SHP77 (cell line): ENCODE results near the gene AP3S1.

Experiments
- DNase-seq, 2 experiments: peaks; one replicate each; lab custom pipeline; 2025; lab: John Stamatoyannopoulos, UW

The AP3S1 gene

DNA sequence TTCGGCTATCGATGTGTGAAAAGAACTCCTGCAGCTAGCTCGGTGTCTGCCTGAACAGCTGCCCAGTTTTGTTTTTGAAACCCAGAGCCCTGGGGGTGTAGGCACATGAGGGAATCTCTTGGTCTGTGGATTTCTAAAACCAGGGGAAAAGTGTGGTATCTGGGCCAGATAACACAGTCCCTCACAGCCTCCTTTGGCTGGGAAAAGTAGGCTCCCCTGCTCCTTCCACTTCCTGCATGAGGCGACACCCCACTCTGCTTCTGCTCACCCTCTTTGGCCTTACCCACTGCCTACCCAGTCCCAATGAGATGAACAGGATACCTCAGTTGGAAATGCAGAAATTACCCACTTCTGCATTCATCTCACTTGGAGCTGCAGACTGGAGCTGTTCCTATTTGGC lies 15.8 kb upstream of the AP3S1 start:
- DNase-seq: no peak

GRCh38 chr5:115829913-115830312 lies 11.8 kb upstream of the AP3S1 start:
- DNase-seq: no peak

DNA sequence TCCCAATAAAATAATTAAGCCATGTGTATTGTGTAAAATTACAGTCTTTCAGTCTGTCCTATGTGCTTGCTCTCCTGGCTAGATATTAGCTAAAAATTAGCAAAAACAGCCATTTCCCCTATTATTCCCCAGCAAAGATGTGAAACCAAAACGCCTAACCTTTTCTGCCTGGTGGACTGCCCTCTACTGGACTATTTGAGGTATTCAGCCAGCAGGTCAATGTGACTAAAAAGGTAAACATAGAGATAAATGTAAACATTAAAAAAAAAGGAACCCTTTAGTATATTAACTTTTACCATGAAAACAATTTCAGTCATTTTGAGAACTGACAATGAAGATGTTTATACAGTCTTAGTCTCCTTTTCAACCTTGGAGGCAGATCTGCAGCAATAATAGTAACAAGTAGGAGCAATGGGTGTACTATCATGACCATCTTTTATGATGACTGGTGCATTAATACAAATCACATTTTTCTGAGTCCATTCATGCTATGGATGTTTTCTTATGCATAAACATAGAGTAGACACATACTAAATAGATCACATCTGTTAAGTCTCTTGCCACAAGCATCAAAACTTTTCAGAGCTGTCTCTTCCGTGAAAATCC lies 10.5 kb upstream of the AP3S1 start:
- peak; percentile 4 to 10 for DNase-seq

DNA sequence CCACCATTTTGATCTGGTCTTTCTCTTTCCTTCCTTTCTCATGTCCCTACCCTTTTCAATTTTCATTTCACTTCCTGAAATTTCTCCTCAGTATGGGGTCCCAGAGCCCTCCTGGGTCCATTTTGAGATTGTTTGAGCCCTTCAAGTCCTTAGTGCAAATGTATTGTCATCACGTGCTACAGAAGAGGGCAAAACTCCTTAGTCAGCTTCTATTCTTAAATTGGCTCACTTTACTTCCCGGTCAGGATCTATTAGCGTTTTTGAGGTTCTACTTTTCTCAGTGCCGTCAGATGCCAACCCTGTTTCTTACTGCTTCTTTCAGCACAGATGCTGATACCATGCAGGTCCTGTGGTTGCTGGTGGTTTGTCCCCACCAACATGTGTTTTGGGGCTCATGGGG lies 6.3 kb upstream of the AP3S1 start:
- DNase-seq: no peak

DNA sequence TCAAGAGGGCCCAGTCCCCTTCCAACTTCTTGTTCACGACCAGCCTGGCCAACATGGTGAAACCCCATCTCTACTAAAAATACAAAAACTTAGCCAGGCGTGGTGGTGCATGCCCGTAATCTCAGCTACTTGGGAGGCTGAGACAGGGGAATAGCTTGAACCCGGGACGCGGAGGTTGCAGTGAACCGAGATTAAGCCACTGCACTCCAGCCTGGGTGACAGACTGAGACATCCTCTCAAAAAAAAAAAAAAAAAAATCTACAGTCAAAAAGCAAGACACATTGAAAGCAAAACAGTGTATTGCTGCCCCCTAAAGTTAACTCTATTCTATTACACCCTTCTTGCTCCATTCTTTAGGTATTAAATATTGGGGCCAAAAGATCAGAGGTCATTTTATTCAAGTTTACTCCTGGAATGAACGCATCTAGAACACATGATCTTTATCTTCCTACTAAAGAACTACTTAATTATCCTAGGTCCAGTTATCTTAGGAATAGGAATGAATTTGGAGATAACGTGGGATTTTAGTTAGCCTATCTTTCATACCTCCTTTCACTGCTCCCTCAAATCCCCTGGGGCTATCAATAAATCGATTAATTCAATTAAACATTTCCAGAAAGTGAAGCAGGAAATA lies 2.7 kb upstream of the AP3S1 start:
- DNase-seq: peak; percentile 19 to 28

GRCh38 chr5:115840873-115841272 lies 862 bp upstream of the AP3S1 start:
- no peak for DNase-seq

GRCh38 chr5:115842089-115842935 lies 577 bp downstream of the AP3S1 start:
- peak; percentile 57 to 73 for DNase-seq

DNA sequence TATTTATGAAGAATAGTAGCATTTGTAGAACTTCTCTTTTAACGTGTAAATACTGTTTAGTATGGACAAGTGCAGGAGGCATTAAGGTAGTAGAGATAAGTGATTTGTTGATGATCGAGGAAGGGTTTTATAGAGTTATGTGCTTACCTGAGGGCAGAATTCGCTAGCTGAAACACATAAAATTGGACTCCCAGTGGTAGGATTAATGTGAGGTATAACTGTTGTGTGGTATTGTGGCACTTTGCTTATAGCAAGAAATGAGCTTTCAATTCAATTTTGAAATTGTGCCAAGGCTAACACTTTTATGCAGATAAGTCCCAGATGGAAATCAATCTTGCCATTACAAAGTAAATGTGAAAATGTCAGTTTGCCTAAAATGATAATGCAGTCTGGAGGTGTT lies 1.2 kb downstream of the AP3S1 start:
- peak in 1 of 2 experiments; percentile 0 for DNase-seq

GRCh38 chr5:115843444-115844130 lies 1.9 kb downstream of the AP3S1 start:
- no peak for DNase-seq

GRCh38 chr5:115844321-115844817 lies 2.6 kb downstream of the AP3S1 start:
- no peak for DNase-seq

DNA sequence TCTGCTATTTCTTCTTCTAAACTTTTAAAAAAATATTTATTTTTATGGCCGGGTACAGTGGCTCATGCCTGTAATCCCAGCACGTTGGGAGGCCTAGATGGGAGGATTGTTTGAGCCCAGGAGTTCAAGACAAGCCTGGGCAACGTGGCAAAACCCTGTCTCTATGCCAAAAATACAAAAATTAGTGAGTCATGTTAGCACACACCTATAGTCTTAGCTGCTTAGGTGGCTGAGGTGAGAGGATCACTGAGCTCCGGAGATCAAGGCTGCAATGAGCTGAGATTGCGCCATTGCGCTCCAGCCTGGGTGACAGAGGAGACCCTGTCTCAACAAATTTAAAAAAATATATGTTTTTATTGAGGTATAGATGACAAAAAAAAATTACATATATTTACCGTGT lies 5.6 kb downstream of the AP3S1 start:
- DNase-seq: no peak

DNA sequence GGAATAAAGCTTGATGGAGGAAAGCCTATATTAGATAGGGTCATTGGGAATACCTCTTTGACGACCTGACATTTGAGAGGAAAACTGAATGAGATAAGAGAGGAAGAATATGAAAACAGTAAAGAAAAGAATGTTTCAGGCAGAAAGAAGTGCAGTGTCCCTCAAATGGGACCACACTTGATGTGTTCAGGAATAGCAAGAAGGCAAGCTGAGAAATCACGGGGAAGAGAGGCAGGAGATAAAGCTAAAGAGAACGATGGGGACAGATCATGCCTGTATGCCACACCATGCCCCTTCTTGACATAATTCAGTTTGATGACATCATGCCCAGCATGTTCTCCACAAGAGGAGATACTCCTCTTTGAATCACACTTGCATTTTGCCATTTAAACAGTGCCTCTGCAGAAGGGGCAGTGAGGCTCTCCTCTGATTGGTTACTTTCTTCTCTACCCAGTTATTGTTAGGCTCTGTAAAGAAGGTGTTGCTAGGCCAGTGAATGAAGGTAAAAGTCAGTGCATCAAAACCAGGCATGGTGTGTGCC lies 7.6 kb downstream of the AP3S1 start:
- no peak for DNase-seq

- DNase-seq: no peak
These were observed 9.1 kb downstream of the AP3S1 start for GRCh38 chr5:115850744-115851416.

GRCh38 chr5:115854139-115854538 lies 12.4 kb downstream of the AP3S1 start:
- DNase-seq: no peak

GRCh38 chr5:115855959-115856358 lies 14.2 kb downstream of the AP3S1 start:
- DNase-seq: no peak

DNA sequence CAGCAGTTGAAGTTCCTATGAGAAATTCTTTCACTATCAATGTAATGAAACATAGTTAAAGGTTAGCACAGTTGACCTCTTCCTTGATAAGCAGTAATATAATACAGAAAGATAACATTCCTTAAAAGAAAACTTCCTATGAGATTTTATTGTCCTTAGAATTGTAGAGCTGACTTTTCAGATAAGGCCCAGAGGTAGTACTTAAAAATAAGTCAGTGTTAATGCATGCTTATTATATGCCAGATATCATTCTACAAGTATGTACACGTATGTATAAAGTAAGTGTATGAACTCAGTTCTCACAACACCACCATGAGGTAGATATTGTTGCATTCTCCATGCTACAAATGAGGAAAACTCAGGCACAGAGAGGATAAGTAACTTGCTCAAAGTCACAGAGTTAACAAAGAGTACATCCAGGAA lies 15.3 kb downstream of the AP3S1 start:
- DNase-seq: no peak

DNA sequence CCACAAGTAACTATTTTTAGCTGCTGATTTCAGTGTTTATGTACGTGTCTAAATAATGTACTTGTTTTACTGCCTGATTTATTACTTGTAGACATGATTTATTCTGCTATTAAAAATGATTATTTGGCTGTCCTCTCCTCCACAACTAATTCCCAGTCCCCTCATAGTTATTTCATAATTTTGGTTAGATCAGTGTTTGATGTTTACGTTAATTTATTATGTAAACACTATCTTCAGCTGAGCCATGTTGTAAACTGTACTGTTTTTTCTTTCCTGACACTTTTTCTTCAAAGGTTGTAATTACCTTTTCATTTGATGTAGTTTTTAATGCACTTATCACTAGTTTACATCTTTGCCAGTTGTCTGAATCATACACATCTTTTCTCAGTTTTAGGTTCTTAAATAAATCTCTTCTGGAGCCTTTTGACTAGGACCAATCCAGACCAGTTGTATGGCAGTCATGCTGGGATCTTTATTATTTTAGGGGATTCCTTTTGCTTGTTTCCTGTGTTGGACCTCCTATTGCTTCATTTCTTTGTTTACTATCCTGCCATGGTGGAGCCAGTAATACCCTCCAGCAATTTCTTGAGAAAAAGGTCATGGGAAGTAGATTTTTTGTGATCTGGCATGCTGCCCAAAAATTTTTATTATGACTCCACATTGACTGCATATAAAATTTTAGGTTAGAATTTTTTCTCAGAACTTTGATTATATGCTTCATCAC lies 16.1 kb downstream of the AP3S1 start:
- no peak for DNase-seq

DNA sequence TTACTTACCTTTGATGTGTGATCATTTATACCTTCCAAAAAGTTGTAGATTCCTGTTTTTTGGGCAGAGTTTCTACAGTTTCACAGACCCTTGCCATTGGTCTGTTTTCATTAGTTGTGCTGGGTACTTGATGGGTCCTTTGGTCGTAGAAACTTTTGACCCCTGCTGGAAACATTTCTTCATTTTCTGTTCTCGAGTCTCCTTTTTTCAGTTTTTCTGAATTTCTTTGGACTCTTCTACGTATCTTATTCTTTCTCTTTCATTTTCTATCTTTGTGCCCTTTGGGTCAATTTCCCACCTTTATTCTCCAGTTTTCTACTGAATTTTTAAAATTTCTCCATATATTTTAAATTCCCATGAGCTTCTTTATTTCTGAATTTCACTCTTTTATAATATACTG lies 16.7 kb downstream of the AP3S1 start:
- no peak for DNase-seq

DNA sequence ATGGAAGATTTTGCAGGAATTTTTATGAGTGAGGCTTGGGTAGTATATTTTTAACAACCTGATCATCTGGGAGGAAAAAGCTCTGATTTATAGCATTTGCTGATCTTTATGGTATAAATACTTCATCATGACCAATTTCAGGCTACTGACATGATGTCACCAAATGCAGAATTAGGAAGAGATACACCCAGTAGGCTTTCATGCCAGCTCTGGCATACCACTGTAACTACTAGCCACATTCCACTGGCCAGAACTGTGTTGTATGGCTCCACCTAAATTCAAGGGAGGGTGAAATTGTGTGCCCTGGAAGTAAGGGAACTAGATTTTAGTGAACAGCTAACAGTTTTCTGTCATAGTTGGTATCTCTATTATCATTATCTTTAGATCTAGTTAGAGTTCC lies 17.6 kb downstream of the AP3S1 start:
- no peak for DNase-seq

- DNase-seq: no peak
These were observed 27.6 kb downstream of the AP3S1 start for GRCh38 chr5:115869256-115869795.

- no peak for DNase-seq
These were observed 30.7 kb downstream of the AP3S1 start for GRCh38 chr5:115872447-115872846.
